Right kidney (tissue), 1 donor: Measurements from ENCODE around the gene NEDD4L.
A peak's percentile ranks its signal among the peaks of the same experiment; 100 is the strongest.
"Not testable (repeated sequence)": the region's sequence is repeated elsewhere in the genome, so short reads cannot be mapped to it uniquely, and the experiment has no call there.

Source experiments
- DNase-seq: peaks from one replicate; pipeline ENCODE4 v3.0.0-alpha.2; 2016

The NEDD4L gene

GRCh38 chr18:58241877-58242276, 197.9 kb downstream of the NEDD4L start:
- DNase-seq = no peak

GRCh38 chr18:58242435-58242834, 198.4 kb downstream of the NEDD4L start:
- DNase-seq = no peak

- no peak for DNase-seq
Observed at GRCh38 chr18:58242968-58243367, 198.9 kb downstream of the NEDD4L start.

GRCh38 chr18:58243401-58243800, 199.4 kb downstream of the NEDD4L start:
- DNase-seq = no peak

GRCh38 chr18:58247363-58247834, 203.4 kb downstream of the NEDD4L start:
- DNase-seq = peak; percentile 69

GRCh38 chr18:58249712-58250111, 205.7 kb downstream of the NEDD4L start:
- no peak for DNase-seq

GRCh38 chr18:58251416-58251815, 207.4 kb downstream of the NEDD4L start:
- no peak for DNase-seq

- no peak for DNase-seq
Observed at GRCh38 chr18:58252166-58252565, 208.1 kb downstream of the NEDD4L start.

GRCh38 chr18:58253318-58253717, 209.3 kb downstream of the NEDD4L start:
- no peak for DNase-seq

- DNase-seq = no peak
Observed at GRCh38 chr18:58253871-58254270, 209.8 kb downstream of the NEDD4L start.

GRCh38 chr18:58254873-58255511, 211.0 kb downstream of the NEDD4L start:
- DNase-seq = peak; percentile 63

GRCh38 chr18:58255701-58256311, 211.8 kb downstream of the NEDD4L start:
- no peak for DNase-seq

GRCh38 chr18:58256316-58257080, 212.5 kb downstream of the NEDD4L start:
- DNase-seq = no peak

GRCh38 chr18:58257461-58257860, 213.4 kb downstream of the NEDD4L start:
- no peak for DNase-seq

- DNase-seq = no peak
Observed at GRCh38 chr18:58258692-58259342, 214.8 kb downstream of the NEDD4L start.

GRCh38 chr18:58263055-58263957, 219.3 kb downstream of the NEDD4L start:
- no peak for DNase-seq

- no peak for DNase-seq
Observed at GRCh38 chr18:58264075-58264474, 220.0 kb downstream of the NEDD4L start.

- no peak for DNase-seq
Observed at GRCh38 chr18:58264840-58265239, 220.8 kb downstream of the NEDD4L start.

- DNase-seq = not testable (repeated sequence)
Observed at GRCh38 chr18:58265489-58265888, 221.5 kb downstream of the NEDD4L start.

GRCh38 chr18:58266291-58266690, 222.3 kb downstream of the NEDD4L start:
- no peak for DNase-seq

GRCh38 chr18:58267493-58267892, 223.5 kb downstream of the NEDD4L start:
- DNase-seq = no peak

GRCh38 chr18:58268849-58269248, 224.8 kb downstream of the NEDD4L start:
- DNase-seq = no peak
